Measurements from ENCODE around the gene WDR17.

DNA sequence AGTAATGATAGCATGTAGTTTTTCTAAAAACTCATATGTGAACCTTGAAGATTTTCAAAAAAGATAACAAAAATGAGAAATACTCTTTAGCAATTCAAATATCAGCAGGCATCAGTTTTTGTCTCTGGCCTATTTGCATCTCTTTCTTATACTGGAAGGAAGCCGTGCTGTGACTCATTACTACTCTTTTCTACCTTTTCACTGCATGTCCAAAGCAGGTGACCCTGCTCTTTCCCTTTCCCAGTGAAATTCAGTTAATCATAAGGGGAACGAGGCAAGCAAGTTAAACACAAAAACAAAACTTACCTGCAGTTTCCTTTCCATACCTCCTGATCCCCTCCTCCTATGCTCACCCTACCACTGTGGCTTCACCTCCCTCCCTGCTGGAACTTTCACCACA, 120.4 kb downstream of the WDR17 start:
- TF ChIP-seq, protein P1, sequence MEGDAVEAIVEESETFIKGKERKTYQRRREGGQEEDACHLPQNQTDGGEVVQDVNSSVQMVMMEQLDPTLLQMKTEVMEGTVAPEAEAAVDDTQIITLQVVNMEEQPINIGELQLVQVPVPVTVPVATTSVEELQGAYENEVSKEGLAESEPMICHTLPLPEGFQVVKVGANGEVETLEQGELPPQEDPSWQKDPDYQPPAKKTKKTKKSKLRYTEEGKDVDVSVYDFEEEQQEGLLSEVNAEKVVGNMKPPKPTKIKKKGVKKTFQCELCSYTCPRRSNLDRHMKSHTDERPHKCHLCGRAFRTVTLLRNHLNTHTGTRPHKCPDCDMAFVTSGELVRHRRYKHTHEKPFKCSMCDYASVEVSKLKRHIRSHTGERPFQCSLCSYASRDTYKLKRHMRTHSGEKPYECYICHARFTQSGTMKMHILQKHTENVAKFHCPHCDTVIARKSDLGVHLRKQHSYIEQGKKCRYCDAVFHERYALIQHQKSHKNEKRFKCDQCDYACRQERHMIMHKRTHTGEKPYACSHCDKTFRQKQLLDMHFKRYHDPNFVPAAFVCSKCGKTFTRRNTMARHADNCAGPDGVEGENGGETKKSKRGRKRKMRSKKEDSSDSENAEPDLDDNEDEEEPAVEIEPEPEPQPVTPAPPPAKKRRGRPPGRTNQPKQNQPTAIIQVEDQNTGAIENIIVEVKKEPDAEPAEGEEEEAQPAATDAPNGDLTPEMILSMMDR (IDR thresholded peaks at IDR 0.05; ENCODE audit: extremely low read depth in 1 of 2, insufficient read depth in 1 of 2, low read depth in 1 of 2, low read length in 2 of 2): no peak
- TF ChIP-seq MYC (IDR thresholded peaks at IDR 0.05; ENCODE audit: low read depth, low read length) (no peak), POLR2A (IDR thresholded peaks at IDR 0.05; ENCODE audit: low read depth, low read length) (no peak), EZH2 (IDR thresholded peaks at IDR 0.05; ENCODE audit: borderline replicate concordance, low read depth, low read length, severe bottlenecking) (no peak), POLR2AphosphoS5 (IDR thresholded peaks at IDR 0.05; ENCODE audit: insufficient read depth, low read depth, low read length) (no peak), GATA2 (IDR thresholded peaks at IDR 0.05; ENCODE audit: insufficient read depth, insufficient read length, low read depth, low read length) (no peak), FOS (IDR thresholded peaks at IDR 0.05; ENCODE audit: borderline replicate concordance, insufficient read depth, low read length) (no peak)
- TF ChIP-seq, protein P2, sequence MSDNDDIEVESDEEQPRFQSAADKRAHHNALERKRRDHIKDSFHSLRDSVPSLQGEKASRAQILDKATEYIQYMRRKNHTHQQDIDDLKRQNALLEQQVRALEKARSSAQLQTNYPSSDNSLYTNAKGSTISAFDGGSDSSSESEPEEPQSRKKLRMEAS (IDR thresholded peaks at IDR 0.05; ENCODE audit: insufficient read depth, insufficient read length): no peak

All from endothelial cell of umbilical vein (primary cell).